GM12891 (cell line): ENCODE measurements around the gene ARMC9.

Experiments used
- PAX5 ChIP-seq: IDR thresholded peaks from 2 replicates; pipeline ENCODE4 v1.6.1; 2011; ENCODE audit warnings: low read length, moderate library complexity, mild to moderate bottlenecking; ENCODE audit not compliant: insufficient read depth, severe bottlenecking
- POLR2A ChIP-seq: IDR thresholded peaks from 2 replicates; pipeline ENCODE4 v1.6.1; 2011; ENCODE audit warnings: low read depth, low read length, control low read depth
- POLR2AphosphoS5 ChIP-seq: IDR thresholded peaks from 2 replicates; pipeline ENCODE4 v1.6.1; 2011; ENCODE audit warnings: low read depth, low read length, control low read depth
- POU2F2 ChIP-seq: IDR thresholded peaks from 2 replicates; pipeline ENCODE4 v1.6.1; 2011; ENCODE audit warnings: low read depth, mild to moderate bottlenecking, control low read depth, low read length, moderate library complexity
- SPI1 ChIP-seq: IDR thresholded peaks from 2 replicates; pipeline ENCODE4 v1.6.1; 2011; ENCODE audit warnings: low read depth, low read length, control low read depth
- TAF1 ChIP-seq: IDR thresholded peaks from 2 replicates; pipeline ENCODE4 v1.6.1; 2011; ENCODE audit warnings: low read depth, low read length, control low read depth

DNA sequence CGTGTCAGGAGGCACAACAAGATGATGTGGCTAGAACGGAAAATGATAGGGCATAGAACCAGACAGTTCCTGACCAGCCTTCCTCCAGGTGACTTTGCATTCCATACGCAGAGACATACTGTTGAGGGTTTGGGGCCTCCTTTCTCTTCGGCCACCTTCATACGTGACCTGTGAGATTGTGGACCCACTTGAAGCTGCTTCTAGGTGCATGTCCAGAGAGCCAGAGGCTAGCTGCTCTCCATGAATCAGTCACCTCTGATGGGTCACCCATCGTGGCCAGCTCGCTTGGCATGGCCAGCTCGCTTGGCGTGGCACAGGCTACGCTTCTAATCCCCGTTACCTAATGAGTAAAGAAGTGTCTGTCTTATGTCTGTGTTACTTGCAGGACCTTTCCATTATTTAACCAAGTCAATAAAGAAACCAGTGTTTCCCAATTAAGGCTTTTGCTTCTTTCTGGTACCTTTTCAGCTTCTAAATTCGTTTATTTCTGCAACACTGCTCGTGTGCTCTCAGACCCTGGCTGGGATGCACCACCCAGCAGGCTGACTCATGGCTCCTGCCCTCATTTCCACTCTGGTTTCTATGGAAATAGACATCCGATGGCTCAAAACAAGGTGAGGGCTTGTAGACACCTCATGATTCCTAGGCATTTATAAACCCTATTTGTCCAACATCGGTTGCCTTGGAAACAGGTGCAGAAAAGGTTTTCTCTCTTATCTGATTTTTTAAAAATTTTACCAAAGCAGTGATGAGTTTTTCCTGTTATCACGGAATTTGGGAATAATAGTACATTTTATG is 110.4 kb downstream of the ARMC9 start:
- TF ChIP-seq PAX5 (no peak), POLR2AphosphoS5 (no peak), POLR2A (no peak), SPI1 (no peak), TAF1 (no peak), POU2F2 (no peak)
